NT2/D1 (cell line): ENCODE data around the gene ELL2.

Experiments used
- SUZ12 ChIP-seq: IDR thresholded peaks from 2 replicates; pipeline ENCODE4 v1.6.1; 2011; ENCODE audit not compliant: insufficient read length, insufficient read depth; ENCODE audit errors: extremely low read depth
- YY1 ChIP-seq: IDR thresholded peaks from 2 replicates; pipeline ENCODE4 v1.6.1; 2011; ENCODE audit not compliant: insufficient read length, insufficient read depth
- ZNF274 ChIP-seq: IDR thresholded peaks from 2 replicates; pipeline ENCODE4 v1.6.1; 2011; ENCODE audit warnings: mild to moderate bottlenecking, low read depth, low read length

GRCh38 chr5:95959051-95959887 is 2.4 kb downstream of the ELL2 start:
- TF ChIP-seq ZNF274 = no peak
- TF ChIP-seq SUZ12 = no peak
- no peak for TF ChIP-seq YY1
